GM12878 (cell line): Measurements from ENCODE around the gene TMEM151A.

Experiments used
- CUX1 ChIP-seq: IDR thresholded peaks from 2 replicates; pipeline ENCODE4 v1.6.1; 2012; ENCODE audit warnings: improper control_type of control experiment, low read depth, low read length; ENCODE audit not compliant: insufficient replicate concordance
- EGR1 ChIP-seq, 2 experiments: IDR thresholded peaks; 1 replicate in 1 of 2; 2 replicates in 1 of 2; pipeline ENCODE4 v1.6.1; 2011 to 2012; ENCODE audit warnings: low read depth in 2 of 2, low read length in 2 of 2, borderline replicate concordance in 1 of 2, mild to moderate bottlenecking in 1 of 2, moderate library complexity in 1 of 2
- EP300 ChIP-seq, 2 experiments: fragments of 150-350 bp in 1 of 2; IDR thresholded peaks; 2 replicates each; pipeline ENCODE4 v1.6.1; 2011 to 2012; ENCODE audit warnings: low read depth in 2 of 2, low read length in 2 of 2, borderline replicate concordance in 1 of 2, improper control_type of control experiment in 1 of 2, inconsistent platforms in 1 of 2; ENCODE audit not compliant: control insufficient read depth in 1 of 2
- ETV6 ChIP-seq, 2 experiments: fragments of 450-650 bp in 1 of 2; IDR thresholded peaks in 1 of 2; conservative IDR thresholded peaks in 1 of 2; 2 replicates each; pipeline ENCODE4 v1.6.1; 2014; ENCODE audit warnings: antibody characterized with exemption in 1 of 2, borderline replicate concordance in 1 of 2, low read depth in 1 of 2, mild to moderate bottlenecking in 1 of 2, moderate library complexity in 1 of 2
- JUND ChIP-seq: IDR thresholded peaks from 2 replicates; pipeline ENCODE4 v1.6.1; 2012; ENCODE audit warnings: low read depth, mild to moderate bottlenecking, low read length, improper control_type of control experiment, moderate library complexity
- KLF5 ChIP-seq: fragments of 450-650 bp; IDR thresholded peaks from 2 replicates; pipeline ENCODE4 v1.6.1; 2014; ENCODE audit warnings: mild to moderate bottlenecking; ENCODE audit not compliant: partially characterized antibody
- MAX ChIP-seq: IDR thresholded peaks from 2 replicates; pipeline ENCODE4 v1.6.1; 2012; ENCODE audit warnings: low read depth, low read length, improper control_type of control experiment
- NR2C2 ChIP-seq: IDR thresholded peaks from 2 replicates; pipeline ENCODE4 v1.6.1; 2011; ENCODE audit warnings: borderline replicate concordance, low read depth; ENCODE audit not compliant: control insufficient read depth, insufficient read length
- POLR2A ChIP-seq: IDR thresholded peaks from 2 replicates; pipeline ENCODE4 v1.6.1; 2011; ENCODE audit warnings: low read depth, mild to moderate bottlenecking, low read length
- POLR2AphosphoS5 ChIP-seq: IDR thresholded peaks from 2 replicates; pipeline ENCODE4 v1.6.1; 2011; ENCODE audit warnings: mild to moderate bottlenecking, low read length, inconsistent platforms
- ZNF274 ChIP-seq: IDR thresholded peaks from one replicate; pipeline ENCODE4 v1.8.0; 2011; ENCODE audit not compliant: insufficient read length, insufficient read depth
- TF ChIP-seq, protein P1 (sequence below), 3 experiments: IDR thresholded peaks in 2 of 3; conservative IDR thresholded peaks in 1 of 3; 2 replicates each; pipeline ENCODE4 v1.5.1; 2011; ENCODE audit warnings: low read depth in 3 of 3, low read length in 3 of 3, mild to moderate bottlenecking in 3 of 3, control low read depth in 2 of 3, moderate library complexity in 2 of 3, inconsistent platforms in 1 of 3, mixed read lengths in 1 of 3; ENCODE audit not compliant: control insufficient read depth in 2 of 3, insufficient read depth in 1 of 3; ENCODE audit errors: extremely low read depth in 1 of 3

GRCh38 chr11:66299186-66299585, 7.5 kb downstream of the TMEM151A start:
- TF ChIP-seq POLR2AphosphoS5, result no peak
- no peak for TF ChIP-seq MAX
- TF ChIP-seq, protein P1, sequence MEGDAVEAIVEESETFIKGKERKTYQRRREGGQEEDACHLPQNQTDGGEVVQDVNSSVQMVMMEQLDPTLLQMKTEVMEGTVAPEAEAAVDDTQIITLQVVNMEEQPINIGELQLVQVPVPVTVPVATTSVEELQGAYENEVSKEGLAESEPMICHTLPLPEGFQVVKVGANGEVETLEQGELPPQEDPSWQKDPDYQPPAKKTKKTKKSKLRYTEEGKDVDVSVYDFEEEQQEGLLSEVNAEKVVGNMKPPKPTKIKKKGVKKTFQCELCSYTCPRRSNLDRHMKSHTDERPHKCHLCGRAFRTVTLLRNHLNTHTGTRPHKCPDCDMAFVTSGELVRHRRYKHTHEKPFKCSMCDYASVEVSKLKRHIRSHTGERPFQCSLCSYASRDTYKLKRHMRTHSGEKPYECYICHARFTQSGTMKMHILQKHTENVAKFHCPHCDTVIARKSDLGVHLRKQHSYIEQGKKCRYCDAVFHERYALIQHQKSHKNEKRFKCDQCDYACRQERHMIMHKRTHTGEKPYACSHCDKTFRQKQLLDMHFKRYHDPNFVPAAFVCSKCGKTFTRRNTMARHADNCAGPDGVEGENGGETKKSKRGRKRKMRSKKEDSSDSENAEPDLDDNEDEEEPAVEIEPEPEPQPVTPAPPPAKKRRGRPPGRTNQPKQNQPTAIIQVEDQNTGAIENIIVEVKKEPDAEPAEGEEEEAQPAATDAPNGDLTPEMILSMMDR (IDR thresholded peaks at IDR 0.05 in 2 of 3, conservative IDR thresholded peaks at IDR 0.05 in 1 of 3; ENCODE audit: control insufficient read depth in 2 of 3, extremely low read depth in 1 of 3, insufficient read depth in 1 of 3, low read depth in 3 of 3, low read length in 3 of 3), result no peak
- TF ChIP-seq NR2C2, result no peak
- no peak for TF ChIP-seq ZNF274
- TF ChIP-seq EGR1 (IDR thresholded peaks at IDR 0.05; ENCODE audit: borderline replicate concordance in 1 of 2, low read depth in 2 of 2, low read length in 2 of 2), result no peak
- no peak for TF ChIP-seq EP300 (IDR thresholded peaks at IDR 0.05; ENCODE audit: borderline replicate concordance in 1 of 2, control insufficient read depth in 1 of 2, low read depth in 2 of 2, low read length in 2 of 2)
- no peak for TF ChIP-seq CUX1
- TF ChIP-seq KLF5, result no peak
- no peak for TF ChIP-seq JUND
- no peak for TF ChIP-seq POLR2A
- TF ChIP-seq ETV6 (conservative IDR thresholded peaks at IDR 0.05 in 1 of 2, IDR thresholded peaks at IDR 0.05 in 1 of 2; ENCODE audit: borderline replicate concordance in 1 of 2, low read depth in 1 of 2), result no peak
